Measurements from ENCODE around the gene EVA1B. TPM values are rescaled to one million over a fixed set of nuclear protein-coding genes. Genes with fewer than 3 reads are reported as not detected.

Gene EVA1B
- total RNA-seq, 2 experiments from 2014 or later = 13.9 to 14.2 TPM

DNA sequence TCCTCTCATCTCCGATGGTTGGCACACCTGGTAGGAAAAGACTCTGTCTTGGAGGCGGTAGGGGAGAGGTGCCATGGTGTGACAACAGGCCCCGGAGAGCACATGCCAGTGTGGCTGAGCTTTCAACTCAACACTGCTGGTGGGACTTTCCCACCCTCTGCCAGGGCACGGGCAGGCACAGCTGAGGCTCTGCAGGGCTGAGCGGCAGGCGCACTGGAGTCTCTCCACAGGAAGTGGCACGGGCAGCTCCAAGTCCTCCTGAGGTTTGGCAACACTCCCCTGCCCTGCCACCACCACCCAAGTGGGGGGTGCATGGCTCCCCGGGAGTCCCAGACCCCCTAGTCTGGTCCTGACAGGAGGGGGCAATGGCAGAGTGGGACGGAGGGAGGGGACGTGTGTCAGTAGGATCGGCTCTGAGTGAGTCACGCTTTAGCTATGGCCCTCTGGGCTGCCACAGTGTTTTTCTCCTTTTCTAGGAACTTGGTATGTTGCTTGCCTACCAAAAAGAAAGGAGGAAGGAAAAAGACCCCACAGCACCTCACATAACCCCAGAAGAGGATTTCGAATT, 27.3 kb upstream of the EVA1B start:
- POLR2A ChIA-PET = no interaction called here
- CTCF ChIA-PET = interaction anchor here (1.0 to 1.1 kb wide), 2 partner anchors 18 to 65 kb away, joined by 4 to 5 read pairs; no protein-coding TSS in a partner anchor

DNA sequence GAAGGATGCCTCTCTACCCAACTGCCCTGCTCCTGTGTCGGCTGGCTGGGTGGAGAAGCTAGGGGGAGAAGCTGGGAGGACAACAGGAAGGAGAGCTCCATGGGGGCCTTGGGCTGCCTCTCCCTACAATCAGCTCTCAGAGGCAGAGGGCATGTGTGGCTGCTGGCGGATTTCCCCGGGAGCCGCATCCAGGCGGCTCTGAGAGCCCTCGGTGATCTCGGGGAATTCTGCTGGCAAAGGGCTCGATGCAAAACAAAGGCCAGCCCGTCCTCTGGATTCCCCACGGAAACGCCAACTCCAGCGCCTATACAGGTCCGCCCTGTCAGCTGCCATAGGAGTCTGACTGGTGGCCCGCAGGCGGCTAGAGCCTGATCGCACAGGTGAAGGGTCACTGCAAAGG, 26.4 kb upstream of the EVA1B start:
- POLR2A ChIA-PET = no interaction called here
- CTCF ChIA-PET = interaction anchor here (0.5 to 1.3 kb wide), 2 partner anchors 19 to 288 kb away, joined by 3 read pairs; no protein-coding TSS in a partner anchor

DNA sequence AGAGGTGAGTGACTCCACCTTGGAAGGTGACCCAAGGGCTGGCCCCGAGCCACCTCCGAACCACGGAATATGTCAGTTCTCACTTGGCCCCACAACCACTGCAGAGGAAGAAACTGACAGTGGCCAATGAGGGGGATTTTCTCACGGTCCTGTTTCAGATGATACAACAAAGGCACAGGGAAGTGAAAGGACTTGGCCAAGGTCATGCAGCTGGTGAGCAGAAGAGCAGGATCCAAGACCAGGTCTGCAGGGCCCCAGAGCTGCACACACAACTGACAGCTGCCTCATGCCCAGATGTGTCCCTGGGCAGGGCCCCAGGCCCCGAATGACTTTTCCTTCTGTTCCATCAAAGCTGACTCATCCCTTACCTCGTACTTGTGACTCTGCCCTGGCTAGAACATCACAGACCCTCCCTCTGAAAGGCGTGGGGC, 25.8 kb upstream of the EVA1B start:
- CTCF ChIA-PET = interaction anchor here (1.3 to 1.9 kb wide), 2 partner anchors 20 to 25 kb away, joined by 3 to 4 read pairs; no protein-coding TSS in a partner anchor
- POLR2A ChIA-PET = no interaction called here

DNA sequence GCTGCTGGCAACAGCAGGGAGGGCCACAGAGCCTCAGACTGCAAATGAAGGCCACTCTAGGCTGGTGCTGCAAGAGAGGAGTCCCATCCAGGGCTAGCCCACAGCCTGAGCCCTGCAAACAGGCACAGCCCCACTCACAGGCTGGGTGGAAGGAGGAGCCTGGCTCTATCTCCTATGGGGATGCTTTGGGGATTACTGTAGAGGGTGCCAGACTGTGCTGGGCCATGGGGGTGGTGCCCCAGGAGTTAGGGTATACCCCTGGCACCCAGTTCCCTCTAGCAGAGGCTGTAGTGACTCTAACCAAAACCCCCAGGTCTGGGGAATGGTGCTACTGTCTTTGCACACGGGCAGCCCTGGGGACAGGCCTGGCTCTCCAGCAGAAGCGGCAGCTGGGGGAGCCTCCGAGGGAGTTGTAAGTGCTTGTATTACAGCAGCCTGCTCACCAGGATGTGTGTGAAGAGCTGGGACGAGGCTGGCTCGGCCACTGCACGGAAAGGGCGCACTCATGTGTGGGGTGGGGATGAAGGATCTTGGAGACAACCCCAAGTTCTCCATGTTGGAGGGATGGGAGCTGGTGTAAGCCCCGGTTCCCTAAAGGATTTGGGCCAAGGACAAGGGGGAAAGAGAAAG, 23.4 kb upstream of the EVA1B start:
- ChIA-PET CTCF (interaction anchor here (1.9 kb wide), 1 partner anchor 23 kb away, joined by 4 read pairs; no protein-coding TSS in a partner anchor), POLR2A (no interaction called here)

DNA sequence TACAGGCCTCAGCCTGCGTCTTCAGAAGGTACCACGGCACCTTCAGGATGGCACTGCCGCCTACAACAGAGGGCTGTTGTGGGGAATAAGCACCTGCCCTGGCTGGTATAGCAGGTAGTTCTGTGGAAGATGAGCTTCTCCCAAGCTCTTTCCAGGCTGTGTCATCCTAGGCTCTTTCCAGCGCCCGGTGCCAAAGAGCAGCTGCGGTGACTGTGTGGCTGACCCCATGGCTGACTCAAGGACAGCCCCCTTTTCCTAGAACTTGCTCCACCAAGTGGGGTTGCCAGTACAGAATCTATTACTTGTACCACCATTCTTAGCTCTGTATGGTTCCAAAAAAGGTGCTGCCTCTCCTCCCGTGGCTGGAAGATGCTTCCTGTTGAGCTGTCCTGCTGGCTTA, 21.9 kb upstream of the EVA1B start:
- ChIA-PET POLR2A (no interaction called here), CTCF (interaction anchor here (0.6 to 1.4 kb wide), 5 partner anchors 73 to 188 kb away, joined by 3 to 4 read pairs (median 3); no protein-coding TSS in a partner anchor)

DNA sequence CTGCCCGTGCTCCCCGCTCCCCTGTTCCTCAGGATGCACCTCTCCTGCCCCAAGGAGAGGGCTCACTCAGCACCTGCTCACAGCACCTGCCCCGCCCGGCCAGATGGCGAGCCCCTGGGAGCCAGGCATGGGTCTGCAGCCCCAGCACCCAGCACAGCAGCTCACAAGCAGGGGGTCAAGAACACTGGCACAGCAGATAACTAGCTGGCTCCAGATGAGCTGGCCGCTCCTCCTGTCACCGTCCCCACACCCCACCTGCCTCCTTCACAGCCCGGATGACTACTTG, 20.9 kb upstream of the EVA1B start:
- CTCF ChIA-PET = interaction anchor here (0.6 to 2.3 kb wide), 3 partner anchors 10 to 18 kb away, joined by 3 to 8 read pairs (median 4); no protein-coding TSS in a partner anchor
- POLR2A ChIA-PET = no interaction called here

DNA sequence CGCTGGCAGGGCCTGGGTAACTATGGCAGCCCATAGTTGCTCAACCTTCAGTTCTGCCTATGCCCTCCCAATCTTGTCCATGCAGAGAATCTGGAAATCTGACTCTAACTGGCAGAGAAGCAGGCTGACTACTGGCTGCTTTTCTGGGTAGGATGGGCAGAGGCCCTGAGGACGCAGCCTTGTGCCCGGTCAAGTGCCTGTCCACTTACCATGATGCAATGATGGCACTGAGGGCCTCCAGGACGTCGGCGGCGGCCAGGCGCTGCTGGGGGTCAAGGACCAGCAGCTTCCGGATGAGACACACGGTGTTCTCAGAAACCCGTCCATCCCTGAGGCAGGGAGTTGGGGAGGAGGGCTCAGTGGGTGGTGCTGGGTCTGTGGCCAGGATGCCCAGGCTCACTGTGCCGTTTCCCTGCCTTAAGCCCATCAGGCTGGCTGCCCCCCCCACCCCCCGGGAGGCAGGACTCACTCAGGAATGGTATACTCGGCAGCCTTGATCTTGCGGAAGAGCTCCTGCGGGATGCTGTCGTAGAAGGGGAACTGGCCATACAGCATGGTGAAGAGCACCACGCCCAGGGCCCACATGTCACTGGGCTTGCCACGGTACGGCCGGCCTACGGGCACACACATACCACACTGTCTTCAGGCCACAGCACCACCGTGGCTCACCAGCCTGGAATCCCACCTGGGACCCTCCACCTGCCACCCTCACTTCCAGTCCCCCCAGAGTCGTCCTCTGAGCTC, 20.4 kb upstream of the EVA1B start:
- ChIA-PET CTCF (interaction anchor here (0.5 to 2.3 kb wide), 9 partner anchors 9 to 78 kb away, joined by 3 to 11 read pairs (median 4); partner anchors contain the start of gene EVA1B), POLR2A (no interaction called here)

DNA sequence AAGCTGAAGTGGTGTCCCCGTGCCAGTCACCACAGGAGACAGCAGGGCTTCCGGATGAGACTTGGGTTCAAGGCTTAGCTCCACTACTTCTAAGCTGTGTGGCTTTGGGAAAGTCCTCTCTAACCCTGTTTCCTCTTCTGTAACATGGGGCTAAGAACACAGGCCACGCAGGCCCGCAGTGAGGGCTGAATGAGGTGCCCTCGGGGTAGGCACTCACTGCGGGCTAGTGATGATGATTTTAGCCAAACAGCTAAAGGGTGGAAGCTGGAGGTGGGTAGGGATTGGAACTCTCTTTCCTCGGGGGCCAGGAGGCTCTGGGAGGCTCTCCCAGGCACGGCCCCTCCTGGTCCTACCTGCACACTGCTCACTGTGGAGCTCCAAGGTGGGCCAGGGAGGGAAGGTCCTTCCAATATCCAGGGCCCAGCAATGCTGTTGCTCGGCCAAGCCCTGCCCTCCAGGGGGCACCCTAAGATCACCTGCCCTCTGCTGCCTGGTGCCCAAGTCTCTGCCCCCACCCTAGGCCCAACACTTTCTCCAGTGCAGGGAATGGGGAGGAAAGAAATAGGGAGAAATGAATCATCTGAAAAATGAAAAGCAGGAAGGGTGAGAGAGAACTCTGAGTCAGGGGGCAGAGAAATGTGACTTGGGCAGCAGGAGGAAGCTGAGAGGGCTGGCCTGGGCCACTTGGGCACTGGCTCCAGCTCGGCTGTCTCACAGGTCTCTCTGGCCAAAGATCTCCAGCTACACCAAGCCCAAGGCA, 19.2 kb upstream of the EVA1B start:
- ChIA-PET CTCF (interaction anchor here (0.5 to 2.3 kb wide), 19 partner anchors 8 to 242 kb away, joined by 3 to 11 read pairs (median 4); partner anchors contain the start of gene EVA1B), POLR2A (no interaction called here)

DNA sequence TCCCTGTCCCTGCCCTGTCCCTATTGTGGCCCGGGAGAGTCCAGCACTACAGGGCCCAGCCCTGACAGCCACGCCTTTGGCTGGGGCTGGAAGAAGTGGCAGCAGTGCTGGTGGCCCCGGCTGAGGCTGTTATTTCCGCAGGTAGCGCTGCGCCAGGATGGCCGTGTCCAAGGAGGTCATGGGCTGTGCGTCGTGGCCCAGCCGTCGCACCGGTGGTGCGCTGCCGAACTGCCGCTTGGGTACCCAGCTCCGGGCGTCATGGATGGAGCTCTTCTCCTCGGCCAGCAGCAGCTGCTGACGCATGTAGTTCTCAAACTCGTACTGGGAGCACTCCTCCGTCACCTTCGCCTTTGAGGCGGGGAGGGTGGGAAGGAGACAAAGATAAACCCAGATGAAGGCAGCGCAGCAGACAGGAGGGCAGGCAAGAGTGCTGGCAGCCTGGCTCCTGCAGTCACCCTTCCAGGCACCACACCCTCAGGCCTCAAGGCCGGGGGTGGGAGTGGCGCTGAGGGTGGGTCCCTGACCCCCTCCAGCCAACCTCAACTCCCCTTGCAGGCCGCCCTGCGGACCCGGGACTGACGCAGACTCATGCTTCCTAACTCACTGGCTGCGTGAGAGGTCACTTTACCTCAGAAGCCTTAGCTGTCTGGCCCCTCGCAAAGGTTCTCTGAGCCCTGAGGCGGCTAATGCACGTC, 18.3 kb upstream of the EVA1B start:
- CTCF ChIA-PET = interaction anchor here (0.5 to 2.3 kb wide), 15 partner anchors 7 to 241 kb away, joined by 3 to 11 read pairs (median 4); no protein-coding TSS in a partner anchor
- POLR2A ChIA-PET = no interaction called here

DNA sequence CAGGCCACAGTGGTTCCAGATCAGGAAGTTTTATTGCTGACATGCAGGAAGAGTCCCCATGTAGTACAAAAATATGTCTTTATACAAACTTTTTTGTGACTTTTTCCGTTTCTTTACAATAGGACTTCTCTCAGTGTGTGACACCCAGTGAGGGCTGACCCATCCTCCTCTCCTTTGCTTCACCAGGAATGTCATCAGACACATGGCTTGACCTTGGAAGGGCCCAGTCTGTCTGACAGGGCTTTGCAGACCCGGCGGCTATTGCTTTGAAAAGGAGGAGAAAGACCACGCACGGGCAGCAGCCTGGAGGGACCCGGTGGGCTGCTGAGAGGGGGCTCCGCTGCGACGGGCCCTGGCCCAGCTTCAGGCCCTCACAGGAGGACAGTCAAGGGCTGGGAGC, 16.2 kb upstream of the EVA1B start:
- POLR2A ChIA-PET = no interaction called here
- CTCF ChIA-PET = no interaction called here

DNA sequence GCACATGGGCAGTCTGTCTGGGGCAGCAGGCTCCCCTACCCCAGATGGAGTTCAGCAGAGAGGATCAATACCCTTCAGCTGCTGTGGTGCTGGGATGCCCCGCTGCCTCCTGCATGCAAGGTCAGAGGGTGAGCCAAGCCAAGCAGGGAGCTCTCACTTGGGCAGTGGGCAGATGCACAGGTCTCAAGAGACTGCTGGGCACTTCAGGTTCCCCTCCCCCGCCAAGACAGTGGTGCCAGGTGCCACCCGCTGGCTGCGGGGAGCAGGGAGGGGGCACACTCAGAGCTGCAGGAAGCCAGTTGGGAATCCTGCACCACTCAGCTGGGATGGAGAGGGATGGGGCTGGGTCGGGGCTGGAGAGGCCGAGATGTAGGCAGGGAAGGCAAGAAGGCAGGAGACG, 15.8 kb upstream of the EVA1B start:
- POLR2A ChIA-PET = no interaction called here

DNA sequence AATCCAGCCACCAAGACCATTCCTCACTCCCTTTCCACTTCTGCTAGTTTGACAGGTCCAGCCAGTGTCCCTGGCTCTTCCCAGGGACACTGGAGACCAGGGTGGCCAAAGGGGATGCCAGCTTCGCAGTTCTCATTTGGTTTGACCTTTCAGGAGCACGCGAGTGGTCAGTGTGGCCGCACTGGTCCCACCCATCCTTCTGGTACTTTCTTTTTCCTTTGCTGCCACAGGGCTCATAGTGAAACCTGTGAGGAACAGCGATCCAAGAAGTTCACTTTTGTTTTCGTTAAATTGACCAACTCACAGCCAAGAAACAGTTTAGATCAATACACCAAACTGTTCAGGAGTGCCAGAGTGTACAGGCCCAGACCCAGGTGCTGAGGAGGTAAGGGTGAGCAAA, 14.4 kb upstream of the EVA1B start:
- ChIA-PET POLR2A (no interaction called here), CTCF (no interaction called here)

More for the DNA sequence above, 15.8 kb upstream of the EVA1B start:
- CTCF ChIA-PET = no interaction called here

DNA sequence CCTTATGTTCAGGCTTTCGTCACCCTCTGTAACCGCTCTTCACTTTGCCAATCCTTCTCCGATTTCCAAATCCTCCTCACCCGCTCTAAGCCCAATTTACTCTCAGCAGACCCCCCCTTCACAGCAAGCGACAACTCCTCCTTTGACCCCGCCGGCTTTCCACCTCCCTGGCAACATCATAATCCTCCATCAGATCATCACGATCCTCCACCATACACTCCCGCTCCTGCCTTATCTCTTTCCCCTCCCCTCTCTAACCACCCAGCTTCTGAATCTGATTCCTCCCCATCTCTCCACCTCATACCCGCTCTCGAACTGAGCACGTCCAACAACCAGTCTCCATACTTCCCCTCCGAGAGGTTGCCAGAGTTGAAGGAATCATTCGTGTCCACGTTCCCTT, 7.5 kb upstream of the EVA1B start:
- ChIA-PET POLR2A (no interaction called here), CTCF (no interaction called here)

DNA sequence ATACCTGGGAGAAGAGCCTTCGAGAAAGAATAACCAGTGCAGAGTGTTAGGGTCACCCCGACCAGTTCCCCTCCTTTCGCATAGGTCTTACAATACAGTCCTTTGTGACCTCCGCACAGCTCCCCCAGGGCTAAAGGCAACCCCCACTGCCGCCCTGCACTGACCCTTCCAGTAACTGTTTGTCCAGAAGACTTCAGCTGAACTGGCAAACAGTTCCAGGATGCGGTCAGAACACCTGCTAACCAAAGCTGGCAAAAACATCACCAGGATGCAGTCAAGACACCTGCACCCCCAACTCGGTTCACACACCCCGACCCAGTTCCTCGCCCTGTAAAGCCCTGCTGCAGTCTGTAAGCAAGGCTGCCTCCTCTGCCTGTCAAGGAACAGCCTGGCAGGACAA, 6.4 kb upstream of the EVA1B start:
- POLR2A ChIA-PET = no interaction called here

DNA sequence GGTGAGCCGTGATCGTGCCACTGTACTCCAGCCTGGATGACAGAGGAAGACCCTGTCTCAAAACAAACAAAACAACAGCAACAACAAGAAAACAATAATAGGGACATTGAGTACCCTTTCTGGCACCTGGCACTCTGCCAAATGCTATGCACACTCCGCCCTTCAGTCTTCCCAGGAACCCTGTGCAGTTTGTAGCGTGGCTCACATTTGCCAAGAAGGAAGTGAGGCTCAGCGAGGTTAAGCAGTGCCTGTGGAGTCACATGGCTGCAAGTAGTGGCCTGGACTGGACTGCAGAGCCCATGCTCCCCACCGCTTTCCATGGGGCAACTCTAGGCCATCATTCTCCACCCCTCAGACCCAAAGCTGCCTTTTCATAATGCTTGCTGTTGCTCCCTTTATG, 5.3 kb upstream of the EVA1B start:
- CTCF ChIA-PET = interaction anchor here (1.1 kb wide), 1 partner anchor 15 kb away, joined by 3 read pairs; no protein-coding TSS in a partner anchor

More for the DNA sequence above, 6.4 kb upstream of the EVA1B start:
- CTCF ChIA-PET = interaction anchor here (1.0 kb wide), 1 partner anchor 13 kb away, joined by 3 read pairs; no protein-coding TSS in a partner anchor

DNA sequence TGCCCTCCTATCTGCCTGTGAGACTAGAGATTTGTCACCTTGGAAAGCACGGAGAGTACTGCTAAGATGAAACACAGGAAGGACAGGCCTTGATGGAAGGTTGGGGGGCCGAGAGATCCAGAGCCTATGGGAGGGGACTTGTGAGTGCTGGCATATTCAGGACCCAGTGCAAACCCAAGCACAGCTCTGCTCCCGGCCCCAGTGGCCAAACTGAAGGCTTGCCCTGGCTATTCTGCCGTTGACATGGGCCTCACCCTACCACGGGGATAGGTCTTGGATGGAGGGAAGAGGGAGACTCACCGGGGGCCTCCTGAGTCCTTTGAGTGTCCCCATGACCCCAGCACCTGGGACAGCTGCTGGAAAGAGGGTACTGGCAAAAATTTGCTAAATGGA, 4.6 kb upstream of the EVA1B start:
- ChIA-PET CTCF (interaction anchor here (1.1 kb wide), 1 partner anchor 16 kb away, joined by 3 read pairs; no protein-coding TSS in a partner anchor), POLR2A (no interaction called here)

More for the DNA sequence above, 5.3 kb upstream of the EVA1B start:
- POLR2A ChIA-PET = no interaction called here

DNA sequence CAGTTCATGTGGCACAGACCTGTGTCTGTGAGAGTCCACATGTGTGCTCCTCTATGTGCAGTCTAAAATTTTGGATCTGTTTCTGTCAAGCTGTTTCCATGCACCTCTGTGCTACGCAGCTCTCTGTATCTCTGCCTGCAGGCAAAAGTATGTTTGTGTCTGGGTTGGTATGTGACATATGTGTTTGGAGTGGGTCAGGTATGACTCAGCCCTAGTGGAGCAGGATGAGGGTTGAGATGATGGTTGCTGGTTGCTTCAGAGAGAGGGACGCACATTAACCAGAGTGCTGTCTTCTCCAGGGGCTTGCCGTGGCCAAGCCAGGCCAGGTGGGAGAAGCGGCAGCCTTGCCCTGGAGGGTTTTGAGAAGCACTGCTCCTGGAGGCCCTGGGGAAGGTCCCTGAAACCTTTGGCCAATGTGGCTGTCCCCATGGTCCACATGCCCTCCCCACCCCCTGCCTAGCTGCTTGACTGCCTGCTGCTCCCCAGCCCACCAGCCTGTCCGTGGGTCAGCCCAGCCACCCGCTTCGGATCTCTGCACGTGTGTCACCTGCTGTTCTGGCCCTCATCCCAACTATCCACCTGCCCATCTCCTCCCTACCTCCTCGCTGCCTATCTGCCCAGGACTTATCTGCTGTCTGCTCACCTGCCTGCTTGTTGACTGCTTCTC, 4.1 kb upstream of the EVA1B start:
- CTCF ChIA-PET = no interaction called here
- POLR2A ChIA-PET = no interaction called here

DNA sequence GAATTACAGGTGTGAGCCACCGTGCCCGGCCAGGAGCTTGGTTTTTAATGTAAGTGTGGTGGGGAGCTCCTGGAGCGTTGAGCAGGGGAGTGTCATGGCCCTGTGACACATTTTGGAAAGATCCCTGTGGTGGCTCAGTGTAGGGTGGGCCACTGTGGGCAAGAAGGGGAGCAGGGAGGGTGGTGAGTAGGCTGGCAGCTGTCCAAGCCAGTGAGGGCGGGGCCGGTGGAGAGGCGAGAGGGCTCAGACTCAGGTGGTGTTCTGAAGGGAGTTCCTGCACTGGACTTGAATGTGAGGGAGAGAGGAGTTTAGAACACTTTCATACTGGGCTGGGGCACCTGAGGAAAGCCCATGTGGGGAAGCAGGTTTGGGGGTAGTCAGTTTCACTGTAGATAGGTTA, 3.1 kb upstream of the EVA1B start:
- ChIA-PET CTCF (interaction anchor here (0.6 kb wide), 1 partner anchor 39 kb away, joined by 3 read pairs; no protein-coding TSS in a partner anchor), POLR2A (interaction anchor here (0.6 kb wide), 1 partner anchor 807 kb away, joined by 3 read pairs; no protein-coding TSS in a partner anchor)

All from activated CD8-positive, alpha-beta memory T cell treated with anti-CD3 and anti-CD28 coated beads for 36 hours (primary cell).